Ovary (tissue), 3 donors: ENCODE results near the gene MROH9.
A peak's percentile ranks its signal among the peaks of the same experiment; 100 is the strongest.

Experiments used
- POLR2A ChIP-seq: fragments of 450-650 bp; IDR thresholded peaks from one replicate; pipeline ENCODE4 v1.6.1; 2017; ENCODE audit warnings: antibody characterized with exemption, mild to moderate bottlenecking, moderate library complexity
- TF ChIP-seq, protein P1 (sequence below), 3 donors: fragments of 450-650 bp in 2 of 3; fragments of 200-600 bp in 1 of 3; IDR thresholded peaks; one replicate each; pipeline versions ENCODE4 v1.5.1 to v1.8.0; 2016 to 2022; ENCODE audit warnings: antibody characterized with exemption in 3 of 3, mild to moderate bottlenecking in 1 of 3
- donor health status: DM: no; HTN: no; CAD: no.

DNA sequence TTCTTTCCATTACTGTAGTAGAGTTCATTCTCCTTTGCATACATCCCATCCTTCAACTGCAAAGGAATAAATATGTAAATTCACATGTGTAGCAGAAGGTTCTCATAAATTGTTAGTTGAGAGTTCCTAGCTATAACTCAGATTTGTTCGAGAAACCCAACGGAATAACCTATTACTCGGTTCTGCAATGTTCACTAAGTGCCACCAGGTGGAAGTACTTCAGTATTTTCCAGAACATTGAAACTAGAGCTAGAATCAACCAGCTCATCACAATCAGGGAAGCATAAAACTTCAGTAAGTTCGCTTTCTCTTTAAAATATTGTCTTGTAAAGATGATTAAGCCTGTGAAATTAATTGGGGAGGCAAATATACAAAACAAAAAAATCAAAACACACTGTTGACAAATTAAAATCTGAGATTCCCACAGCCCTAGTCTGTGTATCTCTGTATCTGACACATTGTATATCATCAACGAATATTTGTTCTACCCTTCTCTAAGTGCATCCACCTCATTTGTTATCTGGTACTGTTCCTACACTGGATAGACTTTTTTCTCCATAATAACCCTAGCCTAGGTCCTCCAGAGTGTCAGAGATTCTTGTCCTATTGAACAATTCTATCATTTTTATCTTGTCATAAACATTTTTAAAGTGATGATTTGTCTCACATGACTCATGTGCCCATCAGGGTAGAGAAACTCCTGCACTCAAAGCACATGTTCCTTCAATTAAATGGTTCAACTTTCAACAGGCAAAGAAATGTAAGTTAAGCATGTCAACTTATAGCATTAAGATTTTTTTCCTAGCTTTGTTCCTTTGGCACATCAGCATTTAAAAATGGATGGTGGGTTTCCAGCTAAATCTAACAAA is 31.9 kb downstream of the MROH9 start:
- TF ChIP-seq, protein P1, sequence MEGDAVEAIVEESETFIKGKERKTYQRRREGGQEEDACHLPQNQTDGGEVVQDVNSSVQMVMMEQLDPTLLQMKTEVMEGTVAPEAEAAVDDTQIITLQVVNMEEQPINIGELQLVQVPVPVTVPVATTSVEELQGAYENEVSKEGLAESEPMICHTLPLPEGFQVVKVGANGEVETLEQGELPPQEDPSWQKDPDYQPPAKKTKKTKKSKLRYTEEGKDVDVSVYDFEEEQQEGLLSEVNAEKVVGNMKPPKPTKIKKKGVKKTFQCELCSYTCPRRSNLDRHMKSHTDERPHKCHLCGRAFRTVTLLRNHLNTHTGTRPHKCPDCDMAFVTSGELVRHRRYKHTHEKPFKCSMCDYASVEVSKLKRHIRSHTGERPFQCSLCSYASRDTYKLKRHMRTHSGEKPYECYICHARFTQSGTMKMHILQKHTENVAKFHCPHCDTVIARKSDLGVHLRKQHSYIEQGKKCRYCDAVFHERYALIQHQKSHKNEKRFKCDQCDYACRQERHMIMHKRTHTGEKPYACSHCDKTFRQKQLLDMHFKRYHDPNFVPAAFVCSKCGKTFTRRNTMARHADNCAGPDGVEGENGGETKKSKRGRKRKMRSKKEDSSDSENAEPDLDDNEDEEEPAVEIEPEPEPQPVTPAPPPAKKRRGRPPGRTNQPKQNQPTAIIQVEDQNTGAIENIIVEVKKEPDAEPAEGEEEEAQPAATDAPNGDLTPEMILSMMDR (IDR thresholded peaks at IDR 0.05) = peak; percentile 23 to 65 (median 49)
- no peak for TF ChIP-seq POLR2A
